PFSK-1 (cell line): Measurements from ENCODE around the gene FOSL2.

ENCODE experiments used
- POLR2AphosphoS5 ChIP-seq: IDR thresholded peaks from 2 replicates; pipeline ENCODE4 v1.6.1; 2012; ENCODE audit warnings: low read depth, mild to moderate bottlenecking, control low read depth, low read length, moderate library complexity
- SIN3A ChIP-seq: IDR thresholded peaks from 2 replicates; pipeline ENCODE4 v1.6.1; 2012; ENCODE audit warnings: mild to moderate bottlenecking, low read length, moderate library complexity, borderline replicate concordance; ENCODE audit not compliant: insufficient read depth
- TAF1 ChIP-seq: IDR thresholded peaks from 2 replicates; pipeline ENCODE4 v1.6.1; 2012; ENCODE audit warnings: low read length, control low read depth, borderline replicate concordance; ENCODE audit not compliant: insufficient read depth
- TF ChIP-seq, protein P1 (sequence below), 2 experiments: IDR thresholded peaks; 2 replicates each; pipeline versions ENCODE4 v1.6.1 to v1.8.0; 2011 to 2012; ENCODE audit warnings: low read depth in 2 of 2, low read length in 2 of 2, control low read depth in 1 of 2, inconsistent platforms in 1 of 2, mild to moderate bottlenecking in 1 of 2, moderate library complexity in 1 of 2; ENCODE audit not compliant: insufficient read depth in 1 of 2

DNA sequence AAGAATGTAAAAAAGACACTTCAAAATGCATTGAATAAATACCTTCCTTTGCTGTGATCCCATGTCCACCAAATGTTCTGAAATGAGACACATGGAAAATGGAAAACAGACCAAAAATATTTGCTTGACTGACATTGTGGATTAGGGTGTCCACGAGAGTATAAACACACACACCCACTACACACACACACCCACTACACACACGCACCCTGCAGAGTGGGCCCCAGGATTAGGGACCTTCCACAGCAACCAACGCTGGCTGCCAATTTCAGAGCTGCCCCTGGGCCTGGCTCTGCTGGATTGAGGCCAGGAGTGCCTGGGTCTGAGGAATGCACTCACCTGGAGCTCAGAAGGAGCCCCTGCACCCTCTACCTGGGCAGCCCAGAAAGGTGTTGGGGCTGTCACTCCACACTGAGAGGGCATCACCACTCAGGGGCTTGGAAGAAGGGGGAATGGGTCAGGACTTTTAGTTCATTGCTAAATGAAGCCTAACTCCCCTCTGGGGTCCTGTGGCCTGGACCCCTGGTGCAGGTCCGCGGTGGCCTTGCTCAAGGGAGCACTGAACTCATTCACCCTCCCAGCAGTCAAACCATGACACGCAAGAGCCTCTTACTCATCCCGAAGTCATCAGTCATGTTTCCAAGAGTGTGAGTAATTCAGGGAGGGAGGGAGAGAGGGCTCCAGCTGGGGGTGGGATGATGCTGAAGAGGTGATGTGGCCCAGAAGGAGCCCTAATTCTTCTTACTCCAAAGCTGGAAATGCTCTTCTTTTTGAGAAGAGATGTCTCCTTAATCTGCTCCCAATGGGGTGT is 53.0 kb downstream of the FOSL2 start:
- TF ChIP-seq POLR2AphosphoS5 (no peak), SIN3A (no peak), TAF1 (no peak)
- TF ChIP-seq, protein P1, sequence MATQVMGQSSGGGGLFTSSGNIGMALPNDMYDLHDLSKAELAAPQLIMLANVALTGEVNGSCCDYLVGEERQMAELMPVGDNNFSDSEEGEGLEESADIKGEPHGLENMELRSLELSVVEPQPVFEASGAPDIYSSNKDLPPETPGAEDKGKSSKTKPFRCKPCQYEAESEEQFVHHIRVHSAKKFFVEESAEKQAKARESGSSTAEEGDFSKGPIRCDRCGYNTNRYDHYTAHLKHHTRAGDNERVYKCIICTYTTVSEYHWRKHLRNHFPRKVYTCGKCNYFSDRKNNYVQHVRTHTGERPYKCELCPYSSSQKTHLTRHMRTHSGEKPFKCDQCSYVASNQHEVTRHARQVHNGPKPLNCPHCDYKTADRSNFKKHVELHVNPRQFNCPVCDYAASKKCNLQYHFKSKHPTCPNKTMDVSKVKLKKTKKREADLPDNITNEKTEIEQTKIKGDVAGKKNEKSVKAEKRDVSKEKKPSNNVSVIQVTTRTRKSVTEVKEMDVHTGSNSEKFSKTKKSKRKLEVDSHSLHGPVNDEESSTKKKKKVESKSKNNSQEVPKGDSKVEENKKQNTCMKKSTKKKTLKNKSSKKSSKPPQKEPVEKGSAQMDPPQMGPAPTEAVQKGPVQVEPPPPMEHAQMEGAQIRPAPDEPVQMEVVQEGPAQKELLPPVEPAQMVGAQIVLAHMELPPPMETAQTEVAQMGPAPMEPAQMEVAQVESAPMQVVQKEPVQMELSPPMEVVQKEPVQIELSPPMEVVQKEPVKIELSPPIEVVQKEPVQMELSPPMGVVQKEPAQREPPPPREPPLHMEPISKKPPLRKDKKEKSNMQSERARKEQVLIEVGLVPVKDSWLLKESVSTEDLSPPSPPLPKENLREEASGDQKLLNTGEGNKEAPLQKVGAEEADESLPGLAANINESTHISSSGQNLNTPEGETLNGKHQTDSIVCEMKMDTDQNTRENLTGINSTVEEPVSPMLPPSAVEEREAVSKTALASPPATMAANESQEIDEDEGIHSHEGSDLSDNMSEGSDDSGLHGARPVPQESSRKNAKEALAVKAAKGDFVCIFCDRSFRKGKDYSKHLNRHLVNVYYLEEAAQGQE (IDR thresholded peaks at IDR 0.05; ENCODE audit: insufficient read depth in 1 of 2, low read depth in 2 of 2, low read length in 2 of 2): no peak
